ENCODE results near the gene MMP15. TPM values are rescaled to one million over a fixed set of nuclear protein-coding genes. Genes with fewer than 3 reads are reported as not detected.

The MMP15 gene
- total RNA-seq, 2 experiments from 2014 or later, result 0.20 to 0.27 TPM

DNA sequence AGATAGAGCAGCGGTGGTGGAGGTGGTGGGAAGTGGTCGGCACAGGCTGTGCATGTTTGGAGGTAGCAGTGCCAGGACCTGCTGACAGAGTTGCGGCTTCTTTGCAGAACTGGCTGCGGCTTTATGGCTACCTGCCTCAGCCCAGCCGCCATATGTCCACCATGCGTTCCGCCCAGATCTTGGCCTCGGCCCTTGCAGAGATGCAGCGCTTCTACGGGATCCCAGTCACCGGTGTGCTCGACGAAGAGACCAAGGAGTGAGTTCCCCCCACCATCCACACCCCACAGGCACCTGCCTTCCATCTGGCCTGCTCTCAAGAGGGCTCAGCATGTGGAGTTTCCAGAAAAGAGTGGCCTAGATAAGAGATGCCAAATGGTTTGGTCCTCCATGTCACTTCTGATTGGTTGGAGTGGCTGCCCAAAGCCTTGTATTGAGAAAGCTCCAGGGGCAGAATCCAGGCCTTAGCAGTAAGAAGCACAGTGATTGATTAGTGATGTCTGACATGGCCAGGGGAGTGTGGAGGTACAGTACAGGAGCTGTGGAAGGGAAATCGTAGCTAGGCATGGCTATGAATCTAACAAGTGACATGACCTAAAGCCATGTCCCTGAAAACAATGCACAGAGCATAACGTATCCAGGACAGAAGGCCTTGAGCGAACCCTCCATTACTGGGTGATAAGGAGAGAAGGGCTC lies 12.0 kb downstream of the MMP15 start:
- H3K27me3 Mint-ChIP-seq, result no peaks in the 10 kb centered on the region
- DNase-seq, result no peak
- H3K4me1 Mint-ChIP-seq, result no peaks in the 10 kb centered on the region
- ChIA-PET CTCF (interaction anchor here (1.4 kb wide), 1 partner anchor 13 kb away, joined by 3 read pairs; no protein-coding TSS in a partner anchor), POLR2A (no interaction called here)
- H3K9me3 Mint-ChIP-seq, result no peaks in the 10 kb centered on the region
- no peaks in the 10 kb centered on the region for H3K36me3 Mint-ChIP-seq (ENCODE audit: low read depth)
- no peak overlapping the region for H3K4me3 Mint-ChIP-seq
- no peak overlapping the region for H3K27ac Mint-ChIP-seq

DNA sequence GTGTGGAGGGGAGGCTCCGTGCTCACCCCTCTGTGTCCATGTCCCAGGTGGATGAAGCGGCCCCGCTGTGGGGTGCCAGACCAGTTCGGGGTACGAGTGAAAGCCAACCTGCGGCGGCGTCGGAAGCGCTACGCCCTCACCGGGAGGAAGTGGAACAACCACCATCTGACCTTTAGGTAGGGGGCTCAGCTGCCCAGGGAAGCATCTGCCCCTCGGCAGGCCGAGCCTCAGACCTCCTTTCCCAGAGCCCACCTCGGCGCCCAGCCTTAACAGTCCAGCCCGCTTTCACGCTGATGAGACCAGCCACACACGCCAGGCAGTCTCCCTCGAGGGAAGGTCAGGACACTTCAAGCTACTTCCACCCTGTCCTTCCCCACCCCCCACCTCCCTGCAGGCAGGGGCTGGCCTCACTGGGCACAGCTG lies 12.7 kb downstream of the MMP15 start:
- H3K9me3 Mint-ChIP-seq, result no peaks in the 10 kb centered on the region
- DNase-seq, result no peak
- H3K4me3 Mint-ChIP-seq, result no peak overlapping the region
- H3K27ac Mint-ChIP-seq, result no peak overlapping the region
- no peaks in the 10 kb centered on the region for H3K4me1 Mint-ChIP-seq
- CTCF ChIA-PET, result no interaction called here
- H3K36me3 Mint-ChIP-seq (ENCODE audit: low read depth), result no peaks in the 10 kb centered on the region
- POLR2A ChIA-PET, result no interaction called here
- no peaks in the 10 kb centered on the region for H3K27me3 Mint-ChIP-seq

DNA sequence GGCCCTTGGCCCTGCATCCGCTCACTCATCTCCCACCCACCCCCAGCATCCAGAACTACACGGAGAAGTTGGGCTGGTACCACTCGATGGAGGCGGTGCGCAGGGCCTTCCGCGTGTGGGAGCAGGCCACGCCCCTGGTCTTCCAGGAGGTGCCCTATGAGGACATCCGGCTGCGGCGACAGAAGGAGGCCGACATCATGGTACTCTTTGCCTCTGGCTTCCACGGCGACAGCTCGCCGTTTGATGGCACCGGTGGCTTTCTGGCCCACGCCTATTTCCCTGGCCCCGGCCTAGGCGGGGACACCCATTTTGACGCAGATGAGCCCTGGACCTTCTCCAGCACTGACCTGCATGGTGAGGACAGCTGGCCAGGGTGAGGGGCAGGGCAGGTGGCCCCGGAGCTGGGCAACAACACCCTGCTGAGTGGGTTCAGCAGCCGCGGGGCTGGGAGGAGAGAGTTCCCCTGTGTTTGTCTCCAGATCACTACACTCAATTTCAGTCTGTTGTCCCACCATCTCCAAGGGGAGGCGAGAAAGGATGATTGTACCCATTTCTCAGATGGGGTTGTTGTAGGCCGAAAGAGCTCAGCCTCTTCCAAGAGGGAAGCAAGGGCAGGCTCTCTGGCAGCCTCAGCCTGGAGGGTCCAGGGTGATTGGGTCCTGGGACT lies 14.4 kb downstream of the MMP15 start:
- H3K27ac Mint-ChIP-seq, result no peak overlapping the region
- no peak for DNase-seq
- no peaks in the 10 kb centered on the region for H3K27me3 Mint-ChIP-seq
- H3K36me3 Mint-ChIP-seq (ENCODE audit: low read depth), result no peaks in the 10 kb centered on the region
- no peaks in the 10 kb centered on the region for H3K4me1 Mint-ChIP-seq
- no peaks in the 10 kb centered on the region for H3K9me3 Mint-ChIP-seq
- H3K4me3 Mint-ChIP-seq, result no peak overlapping the region
- CTCF ChIA-PET, result interaction anchor here (0.8 kb wide), 2 partner anchors 8 to 82 kb away, joined by 3 read pairs; no protein-coding TSS in a partner anchor
- POLR2A ChIA-PET, result no interaction called here

DNA sequence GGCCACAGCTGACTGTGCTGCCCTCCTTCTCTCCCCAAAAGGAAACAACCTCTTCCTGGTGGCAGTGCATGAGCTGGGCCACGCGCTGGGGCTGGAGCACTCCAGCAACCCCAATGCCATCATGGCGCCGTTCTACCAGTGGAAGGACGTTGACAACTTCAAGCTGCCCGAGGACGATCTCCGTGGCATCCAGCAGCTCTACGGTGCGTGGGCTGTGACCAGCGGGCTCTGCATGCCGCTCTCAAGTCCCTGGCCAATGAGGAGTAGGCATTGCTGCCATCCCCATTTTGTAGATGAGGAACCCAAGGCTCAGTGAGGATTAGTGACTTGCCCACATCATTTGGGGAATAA lies 14.9 kb downstream of the MMP15 start:
- H3K36me3 Mint-ChIP-seq (ENCODE audit: low read depth), result no peaks in the 10 kb centered on the region
- ChIA-PET POLR2A (no interaction called here), CTCF (interaction anchor here (0.8 kb wide), 2 partner anchors 9 to 81 kb away, joined by 3 read pairs; no protein-coding TSS in a partner anchor)
- no peaks in the 10 kb centered on the region for H3K9me3 Mint-ChIP-seq
- H3K4me3 Mint-ChIP-seq, result no peak overlapping the region
- no peaks in the 10 kb centered on the region for H3K4me1 Mint-ChIP-seq
- DNase-seq, result no peak
- H3K27ac Mint-ChIP-seq, result no peak overlapping the region
- H3K27me3 Mint-ChIP-seq, result no peaks in the 10 kb centered on the region

DNA sequence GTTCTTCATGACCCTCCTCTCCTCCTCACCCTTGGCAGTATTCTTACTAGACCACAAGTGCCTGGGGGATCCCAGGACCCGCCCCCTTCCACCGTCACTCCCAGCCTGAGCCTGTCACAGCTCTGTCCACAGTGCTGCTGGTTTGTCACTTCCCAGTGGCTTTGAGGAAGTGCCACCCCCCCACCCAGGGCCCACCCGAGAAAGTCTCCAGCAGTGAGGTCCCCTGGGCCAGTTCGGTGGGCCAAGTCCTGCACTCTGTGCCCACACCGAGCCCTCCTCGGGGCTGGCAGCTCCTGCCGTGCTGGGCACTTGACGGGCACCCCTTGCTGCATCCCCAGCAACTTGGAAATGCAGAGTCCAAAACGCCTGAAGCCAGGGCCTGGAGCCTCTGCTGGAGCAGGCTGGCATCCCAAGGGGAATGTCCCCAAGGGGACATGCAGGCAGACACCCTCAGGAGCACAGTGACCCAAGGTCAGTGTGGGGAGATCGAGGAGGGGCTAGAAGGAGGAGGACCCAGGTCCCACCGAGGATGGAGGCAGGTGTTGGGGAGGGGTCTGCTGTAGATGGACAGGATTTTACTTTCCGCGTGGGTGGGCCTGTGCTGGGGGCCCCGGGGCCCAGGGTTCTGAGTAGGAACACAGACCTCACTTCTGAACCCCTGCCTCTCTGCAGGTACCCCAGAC lies 15.5 kb downstream of the MMP15 start:
- no peaks in the 10 kb centered on the region for H3K36me3 Mint-ChIP-seq (ENCODE audit: low read depth)
- no peaks in the 10 kb centered on the region for H3K27me3 Mint-ChIP-seq
- CTCF ChIA-PET, result interaction anchor here (0.8 kb wide), 2 partner anchors 9 to 81 kb away, joined by 3 read pairs; no protein-coding TSS in a partner anchor
- no peaks in the 10 kb centered on the region for H3K9me3 Mint-ChIP-seq
- DNase-seq, result no peak
- H3K27ac Mint-ChIP-seq, result no peak overlapping the region
- H3K4me3 Mint-ChIP-seq, result no peak overlapping the region
- no peaks in the 10 kb centered on the region for H3K4me1 Mint-ChIP-seq
- POLR2A ChIA-PET, result no interaction called here

DNA sequence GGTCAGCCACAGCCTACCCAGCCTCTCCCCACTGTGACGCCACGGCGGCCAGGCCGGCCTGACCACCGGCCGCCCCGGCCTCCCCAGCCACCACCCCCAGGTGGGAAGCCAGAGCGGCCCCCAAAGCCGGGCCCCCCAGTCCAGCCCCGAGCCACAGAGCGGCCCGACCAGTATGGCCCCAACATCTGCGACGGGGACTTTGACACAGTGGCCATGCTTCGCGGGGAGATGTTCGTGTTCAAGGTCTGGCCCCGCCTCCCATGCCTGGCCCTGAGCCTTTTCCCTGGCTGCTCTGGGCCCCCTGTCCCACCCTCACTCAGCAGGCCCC lies 16.0 kb downstream of the MMP15 start:
- POLR2A ChIA-PET, result no interaction called here
- Mint-ChIP-seq H3K36me3 (ENCODE audit: low read depth) (no peaks in the 10 kb centered on the region), H3K27me3 (no peaks in the 10 kb centered on the region), H3K4me1 (no peaks in the 10 kb centered on the region), H3K9me3 (no peaks in the 10 kb centered on the region), H3K27ac (no peak overlapping the region), H3K4me3 (no peak overlapping the region)
- DNase-seq, result no peak
- CTCF ChIA-PET, result no interaction called here

DNA sequence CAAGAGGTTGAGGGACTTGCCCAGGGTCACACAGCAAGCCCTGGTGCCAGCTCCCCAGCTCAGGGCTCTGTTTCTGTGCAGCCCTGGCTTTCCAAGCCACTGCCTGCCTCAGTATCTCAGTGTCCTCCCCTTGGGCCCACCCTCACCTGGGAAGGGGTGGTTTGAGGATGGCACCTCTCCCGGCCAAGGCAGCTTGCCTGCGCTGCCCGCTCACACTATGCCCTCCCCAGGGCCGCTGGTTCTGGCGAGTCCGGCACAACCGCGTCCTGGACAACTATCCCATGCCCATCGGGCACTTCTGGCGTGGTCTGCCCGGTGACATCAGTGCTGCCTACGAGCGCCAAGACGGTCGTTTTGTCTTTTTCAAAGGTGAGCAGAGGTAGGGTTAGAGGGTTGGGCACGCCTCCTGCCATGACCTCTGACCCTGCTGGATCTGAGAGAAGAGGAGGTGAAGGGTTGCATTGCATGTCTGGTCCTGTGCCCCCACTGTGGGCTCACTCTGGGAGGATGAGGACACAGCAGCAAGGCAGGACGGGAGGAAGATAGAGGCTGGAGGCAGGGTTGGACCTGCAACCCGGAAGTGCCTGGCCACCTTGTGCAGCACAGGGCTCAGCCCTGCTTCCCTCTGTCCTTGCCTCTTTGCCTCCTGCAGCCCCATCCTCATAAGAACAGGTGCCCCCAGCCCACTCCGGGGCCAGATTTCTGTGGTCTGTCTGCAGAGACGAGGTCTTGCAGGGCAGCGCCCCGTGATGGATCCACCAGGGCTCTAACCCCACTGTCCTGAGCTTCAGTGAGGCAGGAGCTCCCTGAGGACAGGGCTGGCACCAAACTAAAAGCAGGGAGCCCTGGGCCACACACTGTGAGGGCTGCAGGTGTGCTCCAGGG lies 16.7 kb downstream of the MMP15 start:
- H3K36me3 Mint-ChIP-seq (ENCODE audit: low read depth), result no peaks in the 10 kb centered on the region
- ChIA-PET POLR2A (no interaction called here), CTCF (no interaction called here)
- DNase-seq, result no peak
- H3K27me3 Mint-ChIP-seq, result no peaks in the 10 kb centered on the region
- no peak overlapping the region for H3K27ac Mint-ChIP-seq
- H3K9me3 Mint-ChIP-seq, result no peaks in the 10 kb centered on the region
- no peak overlapping the region for H3K4me3 Mint-ChIP-seq
- no peaks in the 10 kb centered on the region for H3K4me1 Mint-ChIP-seq

DNA sequence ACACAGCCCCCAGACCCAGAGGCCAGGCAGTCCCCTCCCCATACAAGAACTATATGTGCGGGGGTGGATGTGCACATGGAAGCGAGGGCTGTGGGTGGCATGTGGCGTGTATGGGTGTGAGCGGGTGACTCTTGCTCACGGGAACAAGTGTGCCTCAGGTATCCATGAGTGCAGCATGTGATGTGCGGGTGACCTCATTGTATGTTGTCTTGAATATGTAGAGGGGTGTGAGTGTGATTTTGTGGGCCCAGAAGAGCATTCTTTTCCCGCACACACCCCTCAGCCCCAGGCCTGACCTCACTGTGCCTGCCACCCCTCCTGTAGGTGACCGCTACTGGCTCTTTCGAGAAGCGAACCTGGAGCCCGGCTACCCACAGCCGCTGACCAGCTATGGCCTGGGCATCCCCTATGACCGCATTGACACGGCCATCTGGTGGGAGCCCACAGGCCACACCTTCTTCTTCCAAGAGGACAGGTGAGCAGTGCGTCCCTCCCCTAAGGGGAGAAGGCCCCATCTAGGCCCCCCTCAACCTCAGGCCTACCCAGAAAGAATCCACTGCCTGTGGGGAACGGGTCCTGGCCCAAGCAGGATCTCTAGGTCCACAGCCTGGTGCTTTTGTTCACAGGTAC lies 17.4 kb downstream of the MMP15 start:
- CTCF ChIA-PET, result no interaction called here
- no peak for DNase-seq
- Mint-ChIP-seq H3K27me3 (no peaks in the 10 kb centered on the region), H3K27ac (no peak overlapping the region), H3K36me3 (ENCODE audit: low read depth) (no peaks in the 10 kb centered on the region), H3K4me1 (no peaks in the 10 kb centered on the region), H3K4me3 (no peak overlapping the region), H3K9me3 (no peaks in the 10 kb centered on the region)
- POLR2A ChIA-PET, result no interaction called here

DNA sequence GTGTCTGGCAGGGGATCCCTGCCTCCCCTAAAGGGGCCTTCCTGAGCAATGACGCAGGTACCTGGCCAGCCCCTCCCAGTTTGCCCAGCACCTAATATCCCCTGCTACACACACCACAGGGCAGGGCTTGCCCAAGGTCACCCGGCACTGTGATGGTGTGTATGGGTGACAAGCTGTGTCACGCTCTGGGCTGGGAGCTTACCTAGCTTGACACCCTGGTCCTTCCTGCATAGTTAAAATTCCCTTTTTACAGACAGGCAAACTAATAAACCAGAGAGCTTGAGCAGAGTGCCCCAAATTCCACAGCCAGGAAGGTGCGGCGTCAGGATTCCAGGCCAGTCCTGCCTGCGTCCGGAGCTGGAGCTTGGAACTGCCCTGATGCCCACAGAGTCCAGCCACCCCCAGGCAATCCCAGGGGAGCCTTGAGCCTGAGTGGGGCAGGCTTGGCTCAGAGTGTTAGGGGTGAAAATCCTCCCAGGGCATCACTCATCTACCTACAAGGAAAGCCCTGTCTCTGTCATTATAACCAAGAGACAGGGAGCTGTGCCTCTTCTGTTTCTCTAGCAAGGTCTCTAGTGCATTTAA lies 18.1 kb downstream of the MMP15 start:
- H3K27ac Mint-ChIP-seq, result no peak overlapping the region
- no peak for DNase-seq
- H3K36me3 Mint-ChIP-seq (ENCODE audit: low read depth), result no peaks in the 10 kb centered on the region
- ChIA-PET CTCF (no interaction called here), POLR2A (no interaction called here)
- no peaks in the 10 kb centered on the region for H3K4me1 Mint-ChIP-seq
- no peaks in the 10 kb centered on the region for H3K27me3 Mint-ChIP-seq
- H3K4me3 Mint-ChIP-seq, result no peak overlapping the region
- no peaks in the 10 kb centered on the region for H3K9me3 Mint-ChIP-seq

DNA sequence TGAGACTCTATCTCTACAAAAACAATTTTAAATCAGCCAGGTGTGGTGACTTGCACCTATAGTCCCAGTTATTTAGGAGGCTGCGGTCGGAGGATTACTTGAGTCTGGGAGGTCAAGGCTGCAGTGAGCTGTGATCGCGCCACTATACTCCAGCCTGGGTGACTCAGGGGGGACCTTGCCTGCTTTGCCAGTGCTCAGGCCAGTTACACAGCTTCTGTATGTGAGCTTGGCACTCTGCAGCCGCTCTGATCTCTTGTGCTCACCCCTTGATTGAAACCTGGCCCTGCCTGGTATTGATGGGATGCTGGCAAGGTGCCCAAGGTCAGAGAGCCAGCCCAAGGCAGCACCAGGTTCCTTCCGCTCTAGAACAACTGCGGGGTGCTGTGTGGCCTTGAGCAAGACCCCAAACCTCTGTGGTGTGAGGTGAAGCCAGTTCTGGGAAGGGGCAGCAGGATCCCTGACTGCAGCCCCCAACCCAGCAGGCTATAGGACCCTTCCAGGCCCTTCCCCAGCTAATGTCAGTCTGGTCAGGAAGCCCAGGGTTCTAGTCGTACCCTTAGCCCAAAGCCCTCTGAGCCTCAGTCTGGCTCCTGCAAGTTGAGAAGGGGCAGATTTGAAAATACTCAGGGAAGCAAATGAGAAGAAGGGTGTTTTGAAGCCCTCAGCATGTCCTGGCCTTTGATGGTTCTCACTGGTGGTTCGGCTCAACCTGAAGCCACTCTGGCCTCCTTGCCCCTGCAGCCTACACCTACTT lies 18.9 kb downstream of the MMP15 start:
- ChIA-PET POLR2A (no interaction called here), CTCF (no interaction called here)
- no peak overlapping the region for H3K27ac Mint-ChIP-seq
- no peaks in the 10 kb centered on the region for H3K4me1 Mint-ChIP-seq
- no peak overlapping the region for H3K4me3 Mint-ChIP-seq
- H3K36me3 Mint-ChIP-seq (ENCODE audit: low read depth), result no peaks in the 10 kb centered on the region
- H3K9me3 Mint-ChIP-seq, result no peaks in the 10 kb centered on the region
- no peak for DNase-seq
- no peaks in the 10 kb centered on the region for H3K27me3 Mint-ChIP-seq

DNA sequence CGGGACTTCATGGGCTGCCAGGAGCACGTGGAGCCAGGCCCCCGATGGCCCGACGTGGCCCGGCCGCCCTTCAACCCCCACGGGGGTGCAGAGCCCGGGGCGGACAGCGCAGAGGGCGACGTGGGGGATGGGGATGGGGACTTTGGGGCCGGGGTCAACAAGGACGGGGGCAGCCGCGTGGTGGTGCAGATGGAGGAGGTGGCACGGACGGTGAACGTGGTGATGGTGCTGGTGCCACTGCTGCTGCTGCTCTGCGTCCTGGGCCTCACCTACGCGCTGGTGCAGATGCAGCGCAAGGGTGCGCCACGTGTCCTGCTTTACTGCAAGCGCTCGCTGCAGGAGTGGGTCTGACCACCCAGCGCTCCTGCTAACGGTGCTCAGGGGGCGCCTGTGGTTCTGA lies 19.5 kb downstream of the MMP15 start:
- ChIA-PET CTCF (no interaction called here), POLR2A (no interaction called here)
- no peak for DNase-seq
- Mint-ChIP-seq H3K27ac (no peak overlapping the region), H3K9me3 (no peaks in the 10 kb centered on the region), H3K4me1 (no peaks in the 10 kb centered on the region), H3K27me3 (no peaks in the 10 kb centered on the region), H3K36me3 (ENCODE audit: low read depth) (no peaks in the 10 kb centered on the region), H3K4me3 (no peak overlapping the region)
